HEK293 (cell line): ENCODE data around the gene CERKL.

Experiments used
- GLI4 ChIP-seq: fragments of 450-650 bp; formaldehyde crosslinking; IDR thresholded peaks from 2 replicates; pipeline ENCODE4 v1.5.1; 2016; ENCODE audit warnings: missing biosample characterization, missing genetic modification characterization
- TCF7L2 ChIP-seq: IDR thresholded peaks from 2 replicates; pipeline ENCODE4 v1.6.1; 2011; ENCODE audit warnings: low read depth, mild to moderate bottlenecking, inconsistent platforms, low read length, moderate library complexity, borderline replicate concordance
- ZNF24 ChIP-seq: fragments of 450-650 bp; formaldehyde crosslinking; IDR thresholded peaks from 2 replicates; pipeline ENCODE4 v1.5.1; 2016; ENCODE audit warnings: missing biosample characterization, missing genetic modification characterization
- ZNF785 ChIP-seq: fragments of 450-650 bp; formaldehyde crosslinking; IDR thresholded peaks from 2 replicates; pipeline ENCODE4 v1.5.1; 2016; ENCODE audit warnings: missing biosample characterization, missing genetic modification characterization
- ZNF792 ChIP-seq: fragments of 450-650 bp; formaldehyde crosslinking; IDR thresholded peaks from 2 replicates; pipeline ENCODE4 v1.5.1; 2016; ENCODE audit warnings: missing biosample characterization, missing genetic modification characterization
- TF ChIP-seq, protein P1 (sequence below): IDR thresholded peaks from 2 replicates; pipeline ENCODE4 v1.6.1; 2011; ENCODE audit warnings: mild to moderate bottlenecking, low read depth, low read length, borderline replicate concordance
- TF ChIP-seq, protein P2 (sequence below): fragments of 450-650 bp; formaldehyde crosslinking; IDR thresholded peaks from 2 replicates; pipeline ENCODE4 v1.5.1; 2016; ENCODE audit warnings: missing biosample characterization, missing genetic modification characterization

DNA sequence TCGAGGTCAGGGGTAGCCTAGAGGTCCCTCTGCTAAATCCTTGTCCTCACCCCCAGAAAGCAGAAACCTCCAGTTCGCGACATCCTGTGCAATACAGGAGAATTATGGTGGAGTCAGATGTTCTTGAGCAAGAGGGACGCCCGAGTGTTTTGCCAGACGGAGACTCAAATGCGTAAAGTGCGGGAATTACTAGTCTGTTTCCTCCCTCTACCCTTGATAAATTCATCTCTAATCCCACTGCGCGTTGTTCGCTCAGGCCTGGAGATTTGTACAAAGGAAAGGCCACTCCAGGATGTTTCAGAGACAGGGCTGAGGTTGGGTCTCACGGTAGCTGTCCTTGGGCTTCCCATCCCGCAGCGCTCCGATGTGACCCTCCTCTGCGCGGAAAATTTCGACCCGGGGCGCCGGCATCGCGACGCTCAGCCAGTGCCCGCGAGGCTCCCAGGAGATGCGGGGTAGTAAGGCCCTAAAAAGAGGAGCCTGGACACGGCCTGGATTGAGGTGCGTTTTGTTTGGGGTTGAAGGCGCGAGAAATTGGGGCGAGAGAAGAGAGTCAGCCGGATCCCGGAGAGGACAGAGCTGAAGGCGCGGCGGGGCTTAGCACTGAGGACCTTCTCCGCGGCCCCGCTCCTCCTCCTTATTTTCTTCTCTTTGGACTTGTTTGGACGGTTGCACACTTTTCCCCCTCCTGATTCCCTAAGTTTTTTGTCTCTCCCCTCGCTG, 26.1 kb upstream of the CERKL start:
- TF ChIP-seq, protein P1, sequence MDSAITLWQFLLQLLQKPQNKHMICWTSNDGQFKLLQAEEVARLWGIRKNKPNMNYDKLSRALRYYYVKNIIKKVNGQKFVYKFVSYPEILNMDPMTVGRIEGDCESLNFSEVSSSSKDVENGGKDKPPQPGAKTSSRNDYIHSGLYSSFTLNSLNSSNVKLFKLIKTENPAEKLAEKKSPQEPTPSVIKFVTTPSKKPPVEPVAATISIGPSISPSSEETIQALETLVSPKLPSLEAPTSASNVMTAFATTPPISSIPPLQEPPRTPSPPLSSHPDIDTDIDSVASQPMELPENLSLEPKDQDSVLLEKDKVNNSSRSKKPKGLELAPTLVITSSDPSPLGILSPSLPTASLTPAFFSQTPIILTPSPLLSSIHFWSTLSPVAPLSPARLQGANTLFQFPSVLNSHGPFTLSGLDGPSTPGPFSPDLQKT: no peak
- TF ChIP-seq ZNF785 (tag by site-specific recombination): no peak
- no peak for TF ChIP-seq ZNF792 (tag by site-specific recombination)
- TF ChIP-seq TCF7L2: no peak
- TF ChIP-seq GLI4: no peak
- no peak for TF ChIP-seq ZNF24 (tag by site-specific recombination)
- TF ChIP-seq, protein P2, sequence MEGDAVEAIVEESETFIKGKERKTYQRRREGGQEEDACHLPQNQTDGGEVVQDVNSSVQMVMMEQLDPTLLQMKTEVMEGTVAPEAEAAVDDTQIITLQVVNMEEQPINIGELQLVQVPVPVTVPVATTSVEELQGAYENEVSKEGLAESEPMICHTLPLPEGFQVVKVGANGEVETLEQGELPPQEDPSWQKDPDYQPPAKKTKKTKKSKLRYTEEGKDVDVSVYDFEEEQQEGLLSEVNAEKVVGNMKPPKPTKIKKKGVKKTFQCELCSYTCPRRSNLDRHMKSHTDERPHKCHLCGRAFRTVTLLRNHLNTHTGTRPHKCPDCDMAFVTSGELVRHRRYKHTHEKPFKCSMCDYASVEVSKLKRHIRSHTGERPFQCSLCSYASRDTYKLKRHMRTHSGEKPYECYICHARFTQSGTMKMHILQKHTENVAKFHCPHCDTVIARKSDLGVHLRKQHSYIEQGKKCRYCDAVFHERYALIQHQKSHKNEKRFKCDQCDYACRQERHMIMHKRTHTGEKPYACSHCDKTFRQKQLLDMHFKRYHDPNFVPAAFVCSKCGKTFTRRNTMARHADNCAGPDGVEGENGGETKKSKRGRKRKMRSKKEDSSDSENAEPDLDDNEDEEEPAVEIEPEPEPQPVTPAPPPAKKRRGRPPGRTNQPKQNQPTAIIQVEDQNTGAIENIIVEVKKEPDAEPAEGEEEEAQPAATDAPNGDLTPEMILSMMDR (tag by site-specific recombination): no peak
